ENCODE data around the gene RXYLT1. TPM values are rescaled to one million over a fixed set of nuclear protein-coding genes. Genes with fewer than 3 reads are reported as not detected.

RXYLT1 gene
- total and polyA plus RNA-seq, 2 of the 8 experiments (the other 6 are each of a cell fraction or from before 2014, with no cell fraction given), result 3.8 to 10.9 TPM

DNA sequence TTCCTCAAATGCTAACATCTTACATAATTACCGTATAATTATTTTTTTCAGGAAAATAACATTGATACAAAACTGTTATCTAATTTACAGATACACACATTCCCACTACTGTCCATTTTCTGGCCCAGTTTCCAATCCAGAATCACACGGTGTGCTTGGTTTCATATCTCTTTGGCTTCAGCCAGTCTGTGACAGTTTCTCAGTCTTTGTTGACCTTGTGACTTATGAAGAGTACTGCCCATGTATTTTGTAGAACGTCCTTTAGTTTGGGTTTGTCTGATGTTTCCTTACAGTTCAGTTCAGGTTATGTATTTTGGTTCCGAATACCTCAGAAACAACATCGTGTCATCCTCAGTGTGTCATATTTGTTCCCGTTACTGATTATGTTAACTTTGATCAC is 16.2 kb downstream of the RXYLT1 start:
- DNase-seq (ENCODE audit: low read depth in 1 of 2, low spot score in 2 of 2) (no peak), FAIRE-seq (no peak)
- Histone ChIP-seq H3K9ac (replicated peaks in 1 of 4; ENCODE audit: extremely low read depth in 1 of 4, low read depth in 3 of 4, low read length in 3 of 4) (no peak overlapping the region), H4K8ac (ENCODE audit: extremely low read depth, insufficient read depth, low read length) (no peak overlapping the region), H3K23ac (ENCODE audit: insufficient read length) (no peak overlapping the region), H2AFZ (ENCODE audit: low read length) (no peak overlapping the region), H3K79me2 (ENCODE audit: control insufficient read depth in 1 of 2, insufficient read depth in 2 of 2, low read length in 2 of 2) (no peaks in the 10 kb centered on the region), H4K91ac (replicated peaks; ENCODE audit: insufficient read length, low read length) (no peak overlapping the region), H2BK120ac (replicated peaks; ENCODE audit: low read depth, low read length) (no peak overlapping the region), H3K4me3 (ENCODE audit: extremely low read depth in 1 of 4, insufficient read depth in 2 of 4, low read depth in 3 of 4, low read length in 4 of 4) (no peak overlapping the region), H3K27me3 (replicated peaks in 1 of 4; ENCODE audit: control insufficient read depth in 3 of 4, extremely low read depth in 1 of 4, insufficient read depth in 3 of 4, low read length in 3 of 4) (no peaks in the 10 kb centered on the region), H4K20me1 (replicated peaks in 1 of 2; ENCODE audit: control insufficient read depth in 1 of 2, insufficient read depth in 2 of 2, low read length in 2 of 2) (peaks cover 0 to 2% of the 10 kb centered on the region in 2 experiments), H3K4me1 (replicated peaks in 1 of 4; ENCODE audit: control insufficient read depth in 3 of 4, insufficient read depth in 4 of 4, low read length in 3 of 4) (no peaks in the 10 kb centered on the region), H3K18ac (ENCODE audit: extremely low read depth, low read length) (no peak overlapping the region), H3K4ac (replicated peaks; ENCODE audit: insufficient read length, low read depth, low read length) (no peak overlapping the region), H3K23me2 (ENCODE audit: low read depth, low read length) (no peaks in the 10 kb centered on the region; the same call in 1 of the 2 replicates), H2BK15ac (ENCODE audit: low read length) (no peak overlapping the region), H3K27ac (ENCODE audit: low read depth, low read length) (no peak overlapping the region), H3K4me2 (ENCODE audit: insufficient read depth in 1 of 2, low read depth in 2 of 2, low read length in 2 of 2) (no peak overlapping the region), H2BK12ac (ENCODE audit: low read depth, low read length) (no peak overlapping the region), H2BK20ac (ENCODE audit: low read length) (no peak overlapping the region), H3K56ac (replicated peaks; ENCODE audit: insufficient read length, low read depth, low read length) (no peak overlapping the region), H3K14ac (ENCODE audit: insufficient read length) (no peak overlapping the region), H3K79me1 (ENCODE audit: low read depth, low read length) (no peaks in the 10 kb centered on the region), H2BK5ac (ENCODE audit: low read depth, low read length) (no peak overlapping the region), H3K36me3 (ENCODE audit: control insufficient read depth in 2 of 4, insufficient read depth in 4 of 4, low read length in 3 of 4) (peaks cover 0 to 4% (median 0%) of the 10 kb centered on the region in 4 experiments; a peak in 1 of 8 replicates), H2AK5ac (ENCODE audit: low read depth, low read length) (no peak overlapping the region), H4K5ac (ENCODE audit: insufficient read length, low read depth, low read length) (no peak overlapping the region), H3K9me3 (ENCODE audit: insufficient read depth in 2 of 2, low read depth in 1 of 2, low read length in 1 of 2) (no peaks in the 10 kb centered on the region)
- POLR2A ChIA-PET (ENCODE audit: partially characterized antibody), result no interaction called here
- CTCF ChIA-PET (ENCODE audit: partially characterized antibody), result no interaction called here
- WGBS, 2 experiments (ENCODE audit: extremely low coverage in 1 of 2, insufficient coverage in 1 of 2, insufficient read length in 1 of 2, insufficient replicate concordance in 2 of 2, low coverage in 1 of 2, low lambda C conversion rate in 2 of 2, missing lambda C conversion rate in 1 of 2), result 93 to 100% methylated on average over 1 to 6 of the region's 6 CpGs
- TF ChIP-seq SP1 (IDR thresholded peaks at IDR 0.05; ENCODE audit: low read depth, low read length) (no peak), PHF8 (conservative IDR thresholded peaks at IDR 0.05; ENCODE audit: low read depth, low read length) (no peak), JUN (IDR thresholded peaks at IDR 0.05; ENCODE audit: low read depth, low read length) (no peak), SIX5 (IDR thresholded peaks at IDR 0.05; ENCODE audit: low read depth, low read length) (no peak), BACH1 (IDR thresholded peaks at IDR 0.05; ENCODE audit: low read length) (no peak), SAP30 (IDR thresholded peaks at IDR 0.05; ENCODE audit: insufficient read depth, insufficient replicate concordance, low read length) (no peak), SIRT6 (IDR thresholded peaks at IDR 0.05; ENCODE audit: low read length) (no peak), NANOG (IDR thresholded peaks at IDR 0.05; ENCODE audit: insufficient read depth, low read depth, low read length, poor library complexity, severe bottlenecking) (no peak), KDM4A (IDR thresholded peaks at IDR 0.05; ENCODE audit: low read depth, low read length, severe bottlenecking) (no peak), CEBPB (IDR thresholded peaks at IDR 0.05; ENCODE audit: low read depth, low read length) (no peak), EZH2 (IDR thresholded peaks at IDR 0.05; ENCODE audit: low read depth, low read length, severe bottlenecking) (no peak), CHD2 (IDR thresholded peaks at IDR 0.05; ENCODE audit: low read length) (no peak), TEAD4 (IDR thresholded peaks at IDR 0.05; ENCODE audit: low read depth, low read length) (no peak), GTF2F1 (IDR thresholded peaks at IDR 0.05; ENCODE audit: borderline replicate concordance, low read depth, low read length) (no peak)
- TF ChIP-seq, protein P1, sequence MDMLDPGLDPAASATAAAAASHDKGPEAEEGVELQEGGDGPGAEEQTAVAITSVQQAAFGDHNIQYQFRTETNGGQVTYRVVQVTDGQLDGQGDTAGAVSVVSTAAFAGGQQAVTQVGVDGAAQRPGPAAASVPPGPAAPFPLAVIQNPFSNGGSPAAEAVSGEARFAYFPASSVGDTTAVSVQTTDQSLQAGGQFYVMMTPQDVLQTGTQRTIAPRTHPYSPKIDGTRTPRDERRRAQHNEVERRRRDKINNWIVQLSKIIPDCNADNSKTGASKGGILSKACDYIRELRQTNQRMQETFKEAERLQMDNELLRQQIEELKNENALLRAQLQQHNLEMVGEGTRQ (IDR thresholded peaks at IDR 0.05; ENCODE audit: low read length), result no peak
